Kidney glomerular epithelial cell (primary cell): ENCODE data around the gene MACROD2.
"Not testable (repeated sequence)": the region's sequence is repeated elsewhere in the genome, so short reads cannot be mapped to it uniquely, and the experiment has no call there.

Experiments
- DNase-seq: peaks from one replicate; lab custom pipeline; 2025; lab: John Stamatoyannopoulos, UW

MACROD2 gene

DNA sequence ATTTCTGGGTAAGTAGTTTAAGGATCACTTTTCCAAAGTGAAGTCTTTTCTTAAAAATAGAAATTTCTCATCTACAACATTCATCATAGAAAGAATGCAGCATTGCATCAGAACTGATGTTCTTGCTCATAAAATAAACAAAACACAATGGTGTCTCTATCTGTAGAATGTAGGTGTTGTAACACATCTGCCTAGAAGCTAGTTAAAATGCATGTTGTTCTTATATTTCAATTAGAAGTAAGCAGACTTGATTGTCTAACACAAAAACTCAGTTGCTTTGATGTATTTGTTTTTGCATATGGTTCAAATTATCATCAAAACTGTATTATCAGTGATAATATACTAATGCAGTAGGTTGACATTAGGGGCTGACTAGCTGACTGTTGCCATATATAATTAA lies 996.8 kb downstream of the MACROD2 start:
- peak; percentile 34 for DNase-seq

DNA sequence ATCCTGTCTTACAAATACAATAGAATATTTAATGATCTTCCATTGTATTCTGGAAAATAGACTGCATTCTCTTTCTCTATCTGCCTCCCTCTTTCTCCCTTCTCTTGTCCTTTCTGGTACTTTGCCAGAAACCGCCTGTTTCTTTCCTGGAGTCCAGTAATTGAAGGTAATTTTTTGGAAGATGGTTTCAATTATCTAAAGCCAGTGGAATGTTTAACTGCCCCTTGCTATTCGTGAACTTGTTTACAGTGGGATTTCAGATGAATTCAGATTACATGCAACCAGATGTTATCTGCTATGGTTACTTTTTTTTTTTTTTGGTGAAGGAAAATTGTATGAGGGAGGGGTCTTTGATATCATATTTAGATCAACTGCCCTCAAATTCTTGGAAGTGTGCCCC lies 997.6 kb downstream of the MACROD2 start:
- DNase-seq: no peak

- DNase-seq: no peak
These were observed 1001.8 kb downstream of the MACROD2 start for GRCh38 chr20:14996883-14997672.

DNA sequence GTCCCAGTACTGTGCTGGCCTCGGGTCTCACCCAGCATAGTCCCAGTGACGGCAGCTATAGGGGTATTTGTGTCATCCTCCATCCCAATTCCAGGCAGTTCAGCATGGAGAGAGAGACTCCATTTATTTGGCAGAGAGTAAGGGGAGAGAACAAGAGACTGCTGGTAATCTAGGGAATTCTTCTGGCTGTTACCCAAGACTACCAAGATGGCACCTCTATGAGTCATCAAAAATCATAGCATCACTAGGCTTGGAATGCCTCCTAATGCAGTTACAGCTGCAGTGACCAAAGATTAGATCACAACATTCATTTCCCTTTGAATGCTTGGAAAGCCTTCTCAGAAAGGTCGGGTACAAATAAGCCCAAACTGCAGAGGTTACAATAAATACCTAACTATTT lies 1002.5 kb downstream of the MACROD2 start:
- DNase-seq: peak; percentile 35

DNA sequence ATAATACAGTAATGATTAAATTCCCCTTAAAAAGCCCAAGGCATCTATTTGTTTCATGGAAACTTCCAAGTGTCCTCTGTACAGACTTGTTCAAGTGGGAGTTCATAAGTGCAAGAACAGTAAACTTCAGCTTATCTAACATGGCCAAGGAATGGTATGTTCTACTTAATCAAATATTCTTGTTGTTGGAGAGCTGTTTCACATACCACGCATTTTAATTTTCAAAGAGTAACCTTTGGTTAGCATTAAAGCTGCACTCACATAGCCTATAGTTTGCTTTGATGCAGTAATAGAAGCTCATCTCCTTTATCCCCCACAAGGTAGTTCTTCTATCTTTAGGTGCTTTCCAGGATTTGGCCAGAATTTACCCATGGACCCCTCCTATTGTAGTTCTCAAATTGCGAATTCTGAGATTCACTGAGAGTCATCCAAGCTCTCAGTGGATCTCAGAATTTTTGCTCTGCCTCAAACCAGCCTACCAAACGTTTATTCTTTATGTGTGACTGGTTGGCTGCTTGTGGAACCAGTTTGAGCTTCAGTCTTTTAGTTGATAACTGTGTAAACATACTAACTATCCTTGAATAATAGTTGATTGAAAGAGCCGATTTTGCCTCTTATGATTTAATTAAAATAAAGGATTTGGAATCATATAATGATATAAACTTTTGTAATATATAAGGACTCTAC lies 1010.1 kb downstream of the MACROD2 start:
- no peak for DNase-seq

DNA sequence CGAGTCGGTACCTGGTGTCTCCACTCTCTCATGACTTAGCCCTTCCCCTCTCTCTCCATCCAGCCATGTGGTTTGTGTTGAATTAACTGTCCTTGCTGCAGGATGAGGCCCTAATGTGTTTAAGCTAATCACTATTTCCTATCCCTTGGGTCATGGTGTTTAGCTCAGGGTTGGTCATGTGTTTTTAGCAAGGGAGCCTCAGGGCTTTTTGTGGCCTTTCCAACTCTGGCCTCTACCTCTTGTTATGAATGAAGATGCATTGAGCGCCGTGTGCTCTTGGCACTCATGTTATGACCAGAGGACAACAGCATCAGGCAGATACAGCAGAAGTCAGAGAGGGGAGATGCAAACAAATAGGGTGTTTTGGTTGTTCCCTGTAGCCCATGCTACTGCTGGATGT lies 1016.3 kb downstream of the MACROD2 start:
- DNase-seq: no peak

DNA sequence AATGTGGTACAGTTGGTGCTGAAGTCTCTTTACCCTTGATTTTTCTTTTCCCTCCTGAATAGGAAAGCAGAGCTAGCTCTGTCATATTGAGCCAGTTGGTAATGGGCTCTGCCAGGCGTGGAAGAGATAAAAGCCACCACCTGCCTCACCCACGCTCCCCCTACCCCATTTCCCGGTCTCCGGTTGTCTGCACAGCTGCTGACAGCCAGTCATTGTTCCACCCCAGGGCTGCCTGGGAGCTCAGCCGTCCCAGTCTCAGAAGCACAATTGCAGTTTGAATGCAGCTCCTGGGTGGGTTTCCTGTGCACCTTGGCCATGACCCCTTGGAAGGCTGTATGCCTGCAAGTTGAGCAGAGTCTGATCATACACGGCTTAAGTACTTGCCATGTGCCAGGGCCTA lies 1017.2 kb downstream of the MACROD2 start:
- no peak for DNase-seq

DNA sequence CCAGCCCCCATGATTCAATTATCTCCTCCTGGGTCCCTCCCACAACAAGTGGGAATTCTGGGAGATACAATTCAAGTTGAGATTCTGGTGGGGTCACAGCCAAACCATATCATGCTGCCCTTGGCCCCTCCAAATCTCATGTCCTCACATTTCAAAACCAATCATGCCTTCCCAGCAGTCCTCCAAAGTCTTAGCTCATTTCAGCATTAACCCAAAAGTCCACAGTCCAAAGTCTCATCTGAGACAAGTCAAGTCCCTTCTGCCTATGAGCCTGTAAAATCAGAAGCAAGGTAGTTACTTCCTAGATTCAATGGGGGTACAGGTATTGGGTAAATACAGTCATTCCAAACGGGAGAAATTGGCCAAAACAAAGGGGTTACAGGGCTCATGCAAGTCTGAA lies 1021.6 kb downstream of the MACROD2 start:
- not testable (repeated sequence) for DNase-seq

- DNase-seq: no peak
These were observed 1023.6 kb downstream of the MACROD2 start for GRCh38 chr20:15018966-15019365.

DNA sequence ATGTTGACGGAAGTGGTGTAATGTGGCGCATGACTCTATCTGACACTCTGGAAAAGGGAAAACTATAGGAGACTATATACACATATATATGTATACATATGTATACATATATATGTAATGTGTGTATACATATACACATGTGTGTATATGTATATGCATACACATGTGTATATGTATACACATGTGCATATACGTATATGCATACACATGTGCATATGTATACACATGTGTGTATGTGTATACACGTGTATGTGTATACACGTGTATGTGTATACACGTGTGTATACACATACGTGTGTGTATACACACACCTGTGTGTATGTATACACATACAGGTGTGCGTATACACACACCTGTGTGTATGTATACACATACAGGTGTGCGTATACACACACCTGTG lies 1025.5 kb downstream of the MACROD2 start:
- DNase-seq: no peak

DNA sequence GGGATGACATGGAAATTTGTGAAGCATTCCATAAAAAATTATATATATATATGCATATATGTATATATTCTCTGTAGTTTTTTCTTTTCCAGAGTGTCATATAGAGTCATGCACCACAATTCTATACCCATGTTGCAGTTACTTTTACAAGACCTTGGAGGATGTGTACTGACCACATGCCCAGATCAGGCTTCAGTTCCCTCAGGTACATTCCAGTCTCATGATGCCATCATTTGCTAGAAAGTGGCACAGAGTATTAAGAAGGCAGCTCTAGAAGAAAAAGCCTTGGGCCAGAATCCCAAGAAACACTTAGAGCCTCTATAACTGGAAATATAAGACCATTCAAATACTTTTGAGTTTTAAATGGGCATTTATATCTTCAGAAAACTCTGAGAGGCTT lies 1027.6 kb downstream of the MACROD2 start:
- DNase-seq: no peak

GRCh38 chr20:15026759-15027158 lies 1031.4 kb downstream of the MACROD2 start:
- no peak for DNase-seq

- no peak for DNase-seq
These were observed 1035.5 kb downstream of the MACROD2 start for GRCh38 chr20:15030826-15031225.

DNA sequence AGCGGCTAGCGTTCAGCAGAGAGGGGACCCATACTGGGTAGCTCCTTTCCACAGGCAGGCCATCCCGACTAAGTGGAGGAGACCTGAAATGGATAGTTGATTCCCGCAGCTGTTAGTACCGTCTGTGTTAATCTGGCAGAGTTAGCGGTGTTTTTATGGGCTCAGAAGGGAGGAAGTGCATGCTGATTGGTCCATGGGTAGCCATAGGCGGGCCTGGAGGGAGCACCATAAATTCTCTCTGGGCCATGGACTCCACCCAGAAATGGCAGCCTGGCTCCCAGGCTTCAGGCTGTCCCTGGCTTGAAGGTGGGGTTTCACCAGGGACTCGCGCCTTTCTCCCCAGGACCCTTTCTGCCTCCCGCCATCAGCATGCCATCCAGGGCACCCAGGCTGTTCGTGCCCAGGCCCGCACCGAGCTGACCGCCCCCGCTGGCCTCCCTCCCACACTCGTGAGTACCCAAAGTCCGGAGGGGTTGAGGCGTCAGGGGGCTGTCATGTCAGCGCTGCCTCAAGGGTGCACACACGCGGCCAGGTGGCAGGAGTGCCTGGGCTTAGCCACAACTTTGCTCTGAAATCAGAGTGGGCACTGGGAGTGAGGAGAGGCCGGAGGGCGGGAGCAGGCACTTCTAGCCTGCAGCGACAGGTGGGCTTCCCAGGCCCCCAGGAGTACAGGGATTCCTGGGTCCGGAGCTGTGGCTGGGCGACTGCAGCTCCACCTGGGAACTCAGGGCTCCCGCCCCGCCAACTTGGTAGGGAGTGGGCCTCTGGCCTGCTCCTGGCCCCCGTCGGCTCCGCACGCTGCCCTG lies 1036.4 kb downstream of the MACROD2 start:
- DNase-seq: no peak

GRCh38 chr20:15032352-15032622 lies 1037.0 kb downstream of the MACROD2 start:
- no peak for DNase-seq

GRCh38 chr20:15033269-15033668 lies 1038.0 kb downstream of the MACROD2 start:
- DNase-seq: no peak

GRCh38 chr20:15033891-15034290 lies 1038.6 kb downstream of the MACROD2 start:
- no peak for DNase-seq

DNA sequence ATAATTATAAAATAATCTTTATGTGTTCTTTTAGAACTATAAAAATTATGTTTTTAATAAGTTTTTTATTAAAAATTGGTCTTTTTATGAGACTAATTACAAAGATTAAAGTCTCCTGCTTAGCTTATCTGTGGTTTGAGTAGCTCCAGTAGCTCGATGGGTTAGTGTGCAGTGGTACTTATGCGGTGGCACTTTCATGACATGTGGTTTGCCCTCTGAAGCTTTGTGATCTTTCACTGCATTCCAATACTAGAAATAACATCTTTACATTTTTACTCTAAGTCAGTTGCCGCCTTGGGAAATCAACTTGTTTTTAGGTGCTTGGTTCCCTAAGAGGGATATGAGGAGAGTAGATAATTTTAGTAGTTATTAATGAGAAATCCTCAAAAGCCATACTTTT lies 1041.6 kb downstream of the MACROD2 start:
- no peak for DNase-seq

DNA sequence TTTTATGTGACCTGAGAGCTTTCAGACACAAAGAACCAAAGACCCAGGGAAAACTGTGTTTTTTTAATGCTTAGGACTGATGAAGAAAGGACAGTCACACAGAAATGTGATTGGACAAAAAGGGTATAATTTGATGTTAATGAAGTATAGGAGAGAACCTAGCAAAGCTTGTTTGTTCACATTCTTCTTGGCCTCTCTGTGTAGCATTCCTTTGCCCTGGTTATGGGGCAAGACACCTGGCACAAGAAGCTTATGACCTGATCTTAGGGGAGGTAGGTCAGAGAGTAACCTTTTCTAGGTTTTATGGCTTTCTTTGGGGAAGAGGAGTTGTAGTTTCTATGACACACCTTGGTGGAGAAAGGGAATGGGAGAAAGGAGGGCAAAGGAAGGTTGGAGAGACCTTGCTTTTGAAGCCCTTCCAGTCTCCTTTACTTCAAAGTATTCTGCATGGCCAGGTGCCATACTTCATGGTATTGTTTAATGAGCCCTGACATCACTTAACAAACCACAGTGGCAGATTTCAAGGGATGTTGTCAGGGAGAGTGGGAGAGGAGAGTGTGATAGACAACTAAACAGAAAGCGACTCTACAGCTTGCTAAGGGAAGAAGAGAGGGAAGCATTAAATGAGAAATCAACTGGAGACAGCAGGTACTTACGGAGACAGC lies 1043.9 kb downstream of the MACROD2 start:
- DNase-seq: peak; percentile 54

DNA sequence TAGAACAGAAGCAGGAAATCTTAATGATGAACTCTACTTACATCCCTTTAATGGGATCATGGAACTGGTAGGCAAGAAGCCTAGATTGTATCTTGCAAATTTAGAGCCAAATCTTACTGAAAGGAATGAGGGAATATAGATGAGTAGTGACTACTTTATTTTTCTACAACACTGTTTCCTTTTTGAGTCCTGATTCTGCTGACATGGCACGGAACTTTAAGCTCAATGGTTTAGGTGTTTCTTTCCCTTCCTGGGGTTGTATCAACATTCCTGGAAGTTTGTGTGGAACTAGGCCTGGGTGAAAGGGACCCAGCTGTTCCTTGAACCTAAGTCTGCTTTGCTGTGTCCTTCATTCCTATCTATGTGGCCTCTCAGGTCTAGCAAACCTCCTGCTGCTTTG lies 1047.4 kb downstream of the MACROD2 start:
- DNase-seq: no peak

DNA sequence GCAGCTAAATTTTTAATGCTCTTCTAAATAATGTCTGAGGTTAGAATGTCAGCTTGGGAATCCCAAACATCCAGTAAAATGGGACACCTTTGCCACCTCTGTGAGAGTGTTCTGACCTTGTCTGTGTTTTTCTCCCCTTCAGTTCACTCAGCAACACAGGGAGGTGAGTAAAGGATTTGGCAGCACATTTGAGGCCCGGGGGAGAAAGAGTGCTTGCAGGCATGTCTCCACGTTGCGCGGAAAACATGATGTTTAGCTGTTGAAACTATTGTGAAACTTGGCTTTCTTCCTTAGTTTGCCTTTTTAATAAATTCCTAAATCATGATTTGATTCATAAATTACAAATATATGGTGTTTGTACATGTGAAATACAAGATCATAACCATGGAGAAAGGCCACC lies 1049.9 kb downstream of the MACROD2 start:
- DNase-seq: no peak

DNA sequence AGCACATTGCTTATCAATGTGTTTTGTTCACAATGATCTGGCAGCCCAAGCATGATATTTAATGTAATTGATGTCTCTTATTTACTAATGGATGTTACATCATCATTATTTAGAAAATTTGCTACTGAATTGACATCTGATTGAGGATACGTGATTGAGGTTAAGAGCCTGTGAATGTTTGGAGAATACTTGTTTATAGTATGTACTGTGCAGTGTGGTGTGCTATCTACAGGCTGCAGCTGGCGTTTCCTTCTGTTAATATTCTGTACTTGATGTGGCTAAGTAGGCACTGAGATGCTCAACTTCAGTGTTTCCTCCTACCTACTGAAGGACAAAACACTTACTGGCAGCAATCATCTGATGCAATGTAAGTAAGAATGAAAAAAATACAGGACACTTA lies 1051.7 kb downstream of the MACROD2 start:
- no peak for DNase-seq

- no peak for DNase-seq
These were observed 1052.3 kb downstream of the MACROD2 start for GRCh38 chr20:15047601-15048000.
